ENCODE data around the gene HSD3B7. TPM values are rescaled to one million over a fixed set of nuclear protein-coding genes. Genes with fewer than 3 reads are reported as not detected.

HSD3B7 gene
- total RNA-seq, 1 experiment from 2014 or later: 5.5 TPM

DNA sequence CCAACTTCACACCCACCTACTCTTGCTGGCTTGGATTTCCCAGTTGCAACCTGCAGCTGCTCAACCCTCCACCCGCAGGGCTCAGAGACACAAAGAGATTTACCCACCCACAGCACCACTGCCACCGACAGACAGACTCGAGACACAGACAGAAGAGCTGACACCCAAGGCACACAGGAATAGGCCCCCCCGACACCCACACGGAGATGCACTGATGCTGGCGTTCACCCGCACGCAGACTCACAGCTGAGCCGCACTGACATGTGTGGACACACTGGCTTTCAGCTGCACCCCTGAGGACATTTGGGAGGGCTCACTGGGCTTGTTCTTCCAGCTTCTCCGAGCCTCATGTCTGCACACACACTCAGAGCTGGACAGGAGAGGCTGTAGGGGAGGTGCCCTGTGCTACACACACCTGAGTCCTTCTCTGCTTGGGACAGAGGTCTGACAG is 17.3 kb downstream of the HSD3B7 start:
- Histone ChIP-seq H3K9ac (ENCODE audit: extremely low read depth, insufficient read length, low read length) (no peak overlapping the region), H3K23me2 (ENCODE audit: insufficient read length, low read depth, low read length, poor library complexity, severe bottlenecking) (peaks cover 4% of the 10 kb centered on the region)

More for the DNA sequence above, 17.3 kb downstream of the HSD3B7 start:
- Histone ChIP-seq H3K4ac (ENCODE audit: low read depth, low read length) (no peak overlapping the region), H2BK5ac (ENCODE audit: insufficient read length, low read length) (no peak overlapping the region), H3K27me3 (ENCODE audit: insufficient read depth, low read length) (no peaks in the 10 kb centered on the region), H2BK12ac (ENCODE audit: insufficient read length, low read depth, low read length) (no peak overlapping the region), H2BK15ac (ENCODE audit: low read depth, low read length) (no peak overlapping the region), H3K79me2 (ENCODE audit: insufficient read depth, low read length) (no peaks in the 10 kb centered on the region; the same call in 1 of the 2 replicates), H3T11ph (ENCODE audit: low read length) (no peak overlapping the region), H3K14ac (ENCODE audit: insufficient read depth, low read length) (no peak overlapping the region), H4K91ac (ENCODE audit: insufficient read length, low read depth, low read length) (no peak overlapping the region), H3K79me1 (ENCODE audit: insufficient read depth, low read depth, low read length, poor library complexity, severe bottlenecking) (no peaks in the 10 kb centered on the region), H3K23ac (ENCODE audit: insufficient read length, low read depth, low read length) (no peak overlapping the region), H4K20me1 (ENCODE audit: control insufficient read depth, insufficient read depth, insufficient read length) (no peaks in the 10 kb centered on the region), H3K18ac (ENCODE audit: insufficient read length, low read depth, low read length) (no peak overlapping the region), H3K9me3 (ENCODE audit: control insufficient read depth, low read depth, low read length) (no peaks in the 10 kb centered on the region), H2AK5ac (ENCODE audit: insufficient read length, low read length) (no peak overlapping the region), H2BK120ac (ENCODE audit: low read depth, low read length, poor library complexity, severe bottlenecking) (no peak overlapping the region), H4K8ac (replicated peaks; ENCODE audit: insufficient read length, low read depth, low read length) (no peak overlapping the region), H3K4me2 (ENCODE audit: insufficient read depth, insufficient read length, low read length) (no peak overlapping the region), H3K4me1 (ENCODE audit: insufficient read depth, low read length) (no peaks in the 10 kb centered on the region), H4K5ac (ENCODE audit: insufficient read length, low read depth, low read length) (no peak overlapping the region), H2AFZ (ENCODE audit: low read length) (no peak overlapping the region), H2BK20ac (ENCODE audit: low read depth, low read length, poor library complexity, severe bottlenecking) (no peak overlapping the region), H3K56ac (ENCODE audit: insufficient read length, low read depth, low read length) (no peak overlapping the region), H3K27ac (ENCODE audit: insufficient read length, low read depth, low read length) (no peak overlapping the region)
- Mint-ChIP-seq H3K27me3 (ENCODE audit: low read depth) (peaks cover 6% of the 10 kb centered on the region; the same call in 1 of the 2 replicates), H3K36me3 (ENCODE audit: insufficient read depth in 1 of 3, low read depth in 3 of 3) (0 out of 7 replicates have a peak, but pooled peaks cover 0 to 3% (median 0%) of the 10 kb centered on the region in 3 experiments), H3K9me3 (no peaks in the 10 kb centered on the region), H3K4me3 (no peak overlapping the region), H3K27ac (peak overlapping the region in 2 of 3 experiments; percentile 30 to 85; a peak in 2 of 7 replicates), H3K4me1 (peaks cover 17 to 28% of the 10 kb centered on the region in 2 experiments)
- WGBS (ENCODE audit: extremely low coverage, insufficient read length, low lambda C conversion rate): no CpG with 5 or more reads among the region's 10 CpGs
- DNase-seq: no peak
- TF ChIP-seq, protein P1, sequence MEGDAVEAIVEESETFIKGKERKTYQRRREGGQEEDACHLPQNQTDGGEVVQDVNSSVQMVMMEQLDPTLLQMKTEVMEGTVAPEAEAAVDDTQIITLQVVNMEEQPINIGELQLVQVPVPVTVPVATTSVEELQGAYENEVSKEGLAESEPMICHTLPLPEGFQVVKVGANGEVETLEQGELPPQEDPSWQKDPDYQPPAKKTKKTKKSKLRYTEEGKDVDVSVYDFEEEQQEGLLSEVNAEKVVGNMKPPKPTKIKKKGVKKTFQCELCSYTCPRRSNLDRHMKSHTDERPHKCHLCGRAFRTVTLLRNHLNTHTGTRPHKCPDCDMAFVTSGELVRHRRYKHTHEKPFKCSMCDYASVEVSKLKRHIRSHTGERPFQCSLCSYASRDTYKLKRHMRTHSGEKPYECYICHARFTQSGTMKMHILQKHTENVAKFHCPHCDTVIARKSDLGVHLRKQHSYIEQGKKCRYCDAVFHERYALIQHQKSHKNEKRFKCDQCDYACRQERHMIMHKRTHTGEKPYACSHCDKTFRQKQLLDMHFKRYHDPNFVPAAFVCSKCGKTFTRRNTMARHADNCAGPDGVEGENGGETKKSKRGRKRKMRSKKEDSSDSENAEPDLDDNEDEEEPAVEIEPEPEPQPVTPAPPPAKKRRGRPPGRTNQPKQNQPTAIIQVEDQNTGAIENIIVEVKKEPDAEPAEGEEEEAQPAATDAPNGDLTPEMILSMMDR (conservative IDR thresholded peaks at IDR 0.05): no peak
